Globus pallidus (tissue), 1 donor: ENCODE results near the gene ADGRB2.

Experiments used
- DNase-seq: peaks from one replicate; pipeline ENCODE4 v3.0.0-alpha.2; 2015; ENCODE audit warnings: low spot score

ADGRB2 gene

DNA sequence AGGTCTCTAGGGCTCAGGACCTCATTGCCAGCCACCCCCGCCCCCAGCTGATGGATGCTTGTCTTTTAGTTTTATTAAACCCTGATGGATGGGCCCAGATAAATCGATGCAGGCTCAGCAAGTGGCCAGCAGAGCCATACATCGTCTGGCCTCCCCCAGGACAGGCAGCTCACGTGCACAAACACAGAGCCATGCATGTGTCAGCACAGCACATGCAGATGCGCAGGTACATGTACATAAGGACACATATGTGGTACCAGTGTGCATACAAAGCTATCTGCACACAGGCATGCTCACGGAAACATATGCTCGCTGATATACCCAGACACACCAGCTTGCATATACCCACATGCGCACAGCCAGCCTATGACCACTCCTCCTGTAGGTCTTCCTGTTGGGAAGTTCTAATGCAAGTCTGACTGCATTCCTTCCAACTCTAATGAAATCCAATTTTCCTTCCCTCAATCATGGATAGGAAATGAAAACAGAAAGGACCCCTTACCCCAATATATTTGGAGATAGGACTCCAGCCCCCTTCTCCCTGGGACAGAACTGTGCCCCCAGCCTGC lies 61.2 kb downstream of the ADGRB2 start:
- DNase-seq = no peak

- peak; percentile 94 for DNase-seq
Observed at GRCh38 chr1:31701091-31701736, 62.9 kb downstream of the ADGRB2 start.

- DNase-seq = no peak
Observed at GRCh38 chr1:31700468-31701090, 63.6 kb downstream of the ADGRB2 start.

DNA sequence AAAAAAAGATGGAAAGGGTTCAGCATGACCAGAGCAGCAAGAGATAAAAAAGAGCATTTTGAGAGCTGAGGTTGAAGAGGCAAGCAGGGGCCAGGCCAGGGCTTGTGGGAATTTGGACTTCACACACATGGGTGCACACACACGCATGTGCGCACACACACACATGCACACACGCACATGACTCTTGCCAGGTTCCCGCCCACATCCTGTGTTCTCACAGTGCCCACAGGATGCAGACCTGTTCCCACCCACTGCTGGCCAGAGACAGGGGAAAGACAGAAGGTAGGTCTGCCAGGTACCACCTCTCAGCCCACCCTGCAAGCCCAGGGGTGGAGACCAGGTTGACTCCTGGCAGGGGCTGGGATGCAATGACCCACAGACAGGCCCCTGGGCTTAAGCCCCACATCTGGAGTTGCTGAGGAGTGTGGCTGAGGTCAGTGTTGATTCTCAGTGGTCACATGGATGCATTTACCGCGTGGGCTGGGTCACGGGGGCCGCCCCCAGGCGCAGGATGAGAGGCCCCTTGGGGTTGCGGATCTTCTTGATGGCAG lies 64.7 kb downstream of the ADGRB2 start:
- no peak for DNase-seq

GRCh38 chr1:31697369-31697984 lies 66.7 kb downstream of the ADGRB2 start:
- DNase-seq = no peak

DNA sequence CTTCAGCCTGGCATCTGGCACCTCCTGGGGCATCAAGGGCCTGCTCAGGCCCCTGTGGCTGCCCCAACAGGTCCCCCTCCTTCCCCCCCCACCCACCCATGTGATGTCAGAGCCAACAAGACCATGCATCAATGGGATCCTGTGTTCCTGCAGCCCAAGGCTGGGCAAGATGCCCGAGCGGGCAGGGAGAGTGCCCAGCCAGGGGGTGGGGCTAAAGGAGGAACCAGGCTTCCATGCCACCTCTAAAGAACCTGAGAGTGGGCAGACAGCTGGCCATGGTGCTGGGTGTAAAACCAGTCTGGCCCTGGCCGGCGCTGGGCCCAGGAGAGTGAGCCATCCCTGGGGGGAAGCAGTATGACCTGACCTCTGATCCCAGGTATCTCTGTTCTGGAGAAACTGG lies 67.9 kb downstream of the ADGRB2 start:
- peak; percentile 97 for DNase-seq

- DNase-seq = no peak
Observed at GRCh38 chr1:31695327-31695726, 68.8 kb downstream of the ADGRB2 start.

DNA sequence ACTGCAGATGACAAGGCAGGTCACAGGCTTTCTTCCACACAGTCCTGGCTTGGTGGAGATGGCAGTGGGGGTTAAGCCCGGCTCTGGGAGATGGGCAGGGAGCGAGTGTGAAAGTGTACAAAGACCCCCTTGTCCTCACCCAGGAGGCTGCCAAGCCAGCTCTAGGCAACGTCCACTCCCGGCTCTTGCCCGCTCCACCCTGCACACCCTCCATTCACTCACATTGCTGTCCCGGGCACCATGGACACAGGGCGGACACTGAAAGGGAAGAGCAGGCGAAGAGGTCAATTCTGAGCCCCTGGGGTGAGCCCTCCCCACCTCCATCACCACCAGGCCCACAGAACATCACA lies 69.2 kb downstream of the ADGRB2 start:
- DNase-seq = peak; percentile 97

GRCh38 chr1:31694069-31694963 lies 69.8 kb downstream of the ADGRB2 start:
- DNase-seq = no peak

DNA sequence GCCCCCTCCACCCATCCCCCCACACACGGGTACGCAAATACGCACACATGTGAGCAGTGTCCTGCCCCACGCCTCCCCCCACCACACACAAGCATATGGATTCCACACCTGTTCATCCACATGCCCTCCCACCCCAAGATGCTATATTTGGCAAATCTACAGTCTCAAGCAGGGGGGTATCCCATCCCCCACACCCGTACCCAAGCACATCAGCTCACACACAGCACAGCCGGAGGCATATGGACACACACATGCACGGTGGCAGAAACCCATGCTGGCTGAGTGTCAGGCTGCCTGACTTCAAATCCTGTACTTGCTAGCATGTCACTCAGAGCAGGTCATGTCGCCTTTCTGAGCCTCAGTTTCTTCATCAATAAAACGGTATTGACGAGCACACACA lies 70.9 kb downstream of the ADGRB2 start:
- no peak for DNase-seq

DNA sequence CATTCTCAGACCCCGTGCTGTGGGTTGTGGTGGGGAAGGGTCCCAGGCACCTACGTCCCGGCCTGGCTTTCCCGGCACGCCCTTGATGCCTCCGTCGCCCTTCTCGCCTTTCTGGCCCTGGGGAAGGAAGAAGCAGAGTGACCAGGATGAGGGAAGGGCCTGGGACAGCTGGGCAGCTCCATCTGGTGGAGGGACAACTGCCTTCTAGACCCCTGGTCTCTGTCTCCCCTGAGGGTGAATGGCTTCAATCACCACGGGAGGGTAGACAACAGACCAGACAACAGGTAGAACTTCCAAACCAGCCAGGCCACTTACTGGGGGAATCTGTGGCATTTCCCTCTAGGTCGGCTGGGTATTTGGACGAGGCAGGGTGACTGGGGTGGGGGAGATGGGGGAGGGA lies 72.2 kb downstream of the ADGRB2 start:
- no peak for DNase-seq

DNA sequence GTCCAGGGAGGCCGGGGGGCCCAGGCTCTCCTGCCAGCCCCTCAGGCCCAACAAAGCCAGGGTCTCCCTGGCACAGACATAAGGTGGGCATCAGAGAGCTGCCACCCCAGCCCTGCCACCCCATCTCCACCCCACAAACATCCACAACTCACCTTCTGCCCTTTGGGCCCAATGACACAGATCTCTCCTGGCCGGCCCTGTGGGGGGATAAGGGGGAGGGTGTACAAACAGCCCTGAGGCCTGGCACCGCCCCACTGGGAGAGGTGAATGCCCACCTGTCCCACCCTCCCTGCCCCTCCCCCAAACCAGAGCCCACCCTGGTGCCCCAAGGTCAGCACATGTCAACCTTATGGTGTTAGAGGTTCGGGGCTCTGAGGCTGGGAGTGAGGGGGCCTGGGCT lies 72.7 kb downstream of the ADGRB2 start:
- no peak for DNase-seq

DNA sequence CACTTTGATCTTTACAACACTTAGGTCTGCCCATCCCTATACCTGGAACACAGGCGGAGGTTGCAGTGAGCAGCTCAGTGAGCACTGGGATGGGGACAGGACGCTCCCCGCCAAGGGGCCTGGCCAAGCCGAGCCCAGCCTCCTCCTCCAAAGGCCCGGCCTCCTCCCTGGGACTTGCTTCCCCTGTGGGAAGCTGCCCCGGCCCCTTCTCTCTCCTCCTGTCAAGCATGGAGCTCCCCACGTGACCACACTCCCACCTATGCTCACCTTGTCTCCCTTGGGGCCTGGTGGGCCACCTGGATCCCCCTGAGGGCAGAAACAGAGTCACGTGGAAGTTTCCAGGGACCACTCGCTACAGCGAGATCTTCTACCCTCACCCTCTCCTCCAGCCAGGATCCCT lies 73.2 kb downstream of the ADGRB2 start:
- no peak for DNase-seq

DNA sequence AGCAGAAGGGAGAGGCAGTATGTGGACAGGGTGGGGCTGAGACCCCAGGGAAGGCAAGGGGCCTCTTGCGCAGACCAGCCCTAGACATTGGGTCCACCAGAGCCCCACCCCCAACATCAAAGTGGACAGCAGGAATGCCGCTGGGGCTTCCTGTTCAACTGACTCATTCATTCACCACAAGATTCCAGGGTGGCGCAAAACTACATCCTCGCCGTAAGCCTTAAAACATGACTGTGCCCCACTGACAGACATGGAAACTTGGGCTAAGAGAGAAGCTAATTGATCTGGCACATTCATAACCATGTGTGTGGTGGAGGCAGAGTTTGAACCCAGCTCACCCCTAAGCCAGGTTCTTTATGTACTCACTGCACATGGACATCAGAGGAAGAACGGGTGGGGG lies 74.3 kb downstream of the ADGRB2 start:
- DNase-seq = no peak

- DNase-seq = no peak
Observed at GRCh38 chr1:31689379-31689778, 74.8 kb downstream of the ADGRB2 start.

DNA sequence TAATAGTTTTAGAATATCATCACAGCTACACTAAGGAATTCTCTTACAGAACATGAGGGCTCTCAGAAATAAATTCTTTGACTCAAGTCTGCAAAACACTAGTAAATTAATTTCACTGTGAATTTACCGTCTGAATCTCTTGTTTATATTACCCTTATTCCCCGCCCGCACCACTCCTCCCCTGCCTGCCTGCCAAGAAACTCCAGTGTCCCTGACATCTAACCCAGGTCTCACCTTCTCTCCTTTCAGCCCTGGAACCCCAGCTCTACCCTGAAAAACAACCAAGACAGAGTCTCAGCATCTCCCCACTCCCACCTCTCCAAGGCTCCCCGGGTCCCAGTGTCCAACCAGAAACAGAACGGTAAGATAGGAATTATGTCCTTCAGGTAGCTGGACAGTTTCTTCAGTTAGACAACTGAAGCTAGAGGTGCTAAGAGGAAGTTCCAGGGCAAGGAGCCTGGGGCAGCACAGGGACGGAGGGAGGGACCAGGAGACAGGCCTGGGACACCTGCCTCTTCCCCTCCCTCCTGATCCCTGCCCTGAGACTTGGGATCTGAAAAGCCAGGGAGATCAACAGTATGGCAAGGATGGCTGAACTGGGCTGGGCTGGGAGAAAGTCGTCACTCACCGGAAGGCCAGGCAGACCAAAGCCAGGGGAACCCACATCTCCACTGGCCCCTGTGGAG lies 75.8 kb downstream of the ADGRB2 start:
- DNase-seq = no peak

- DNase-seq = no peak
Observed at GRCh38 chr1:31687601-31688000, 76.5 kb downstream of the ADGRB2 start.

- no peak for DNase-seq
Observed at GRCh38 chr1:31685795-31686194, 78.3 kb downstream of the ADGRB2 start.

DNA sequence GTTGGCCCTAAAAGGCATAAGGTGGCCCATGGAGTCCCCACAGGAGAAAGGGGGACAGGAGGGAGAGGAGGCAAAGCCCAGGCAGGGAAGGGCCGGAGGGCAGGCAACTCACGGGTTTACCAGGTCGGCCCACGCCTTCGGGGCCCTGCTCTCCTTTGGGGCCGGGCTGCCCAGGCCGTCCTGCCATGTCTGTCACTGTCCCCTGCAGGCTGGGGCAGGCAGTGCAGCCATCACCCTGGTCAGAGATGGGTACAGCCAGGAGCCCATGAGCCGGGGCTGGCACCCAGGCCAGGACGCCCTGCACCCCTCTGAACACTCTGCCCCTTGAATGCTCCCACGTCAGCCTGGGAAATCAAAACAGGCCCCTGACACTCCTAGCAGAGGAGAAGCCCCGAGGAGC lies 80.1 kb downstream of the ADGRB2 start:
- no peak for DNase-seq

DNA sequence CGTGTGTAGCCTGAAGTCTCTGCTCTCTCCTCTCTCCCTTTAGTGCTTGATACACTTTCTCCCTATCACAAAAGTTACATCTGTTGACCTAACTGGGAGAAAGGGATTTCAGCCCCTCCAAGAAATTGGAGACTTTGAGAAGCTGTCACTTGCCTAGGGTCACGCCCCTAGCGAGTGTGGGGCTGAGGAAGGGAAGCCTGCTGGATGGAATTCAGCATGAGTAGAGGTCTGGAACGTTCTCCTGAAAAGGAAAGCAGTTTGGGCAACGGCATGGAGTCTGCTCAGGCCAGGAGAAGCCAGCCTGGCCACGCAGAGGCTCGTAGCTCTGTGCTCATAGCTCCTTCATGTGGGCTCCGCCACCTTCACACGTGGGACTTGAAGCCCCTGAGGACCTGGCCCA lies 82.7 kb downstream of the ADGRB2 start:
- DNase-seq = no peak

DNA sequence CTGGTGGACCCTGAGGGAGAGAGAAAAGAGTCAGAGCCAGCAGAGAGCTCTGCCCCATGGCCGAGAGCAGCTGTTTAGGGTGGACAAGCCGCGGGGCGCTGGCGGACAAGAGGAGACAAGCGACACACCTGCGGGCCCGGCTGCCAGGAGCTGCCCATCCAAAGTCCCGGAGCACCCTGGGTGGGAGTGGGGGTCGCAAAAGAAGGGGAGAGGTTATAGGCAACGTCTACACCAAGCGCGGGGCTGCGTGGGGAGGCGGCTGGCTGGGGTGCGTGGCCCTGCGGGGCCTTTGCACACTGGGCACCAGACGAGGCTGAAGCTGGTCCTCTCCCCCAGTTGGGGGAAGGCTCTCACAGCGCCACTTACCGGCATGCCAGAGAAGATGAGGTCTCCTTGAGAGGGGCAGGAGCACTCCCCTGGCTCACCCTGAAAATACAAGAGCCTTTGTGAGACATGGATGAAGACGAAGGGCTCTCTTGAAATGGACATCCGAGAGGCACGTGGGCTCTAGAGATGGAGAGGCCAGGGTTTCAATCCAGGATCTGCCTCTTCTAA lies 84.4 kb downstream of the ADGRB2 start:
- no peak for DNase-seq
